ENCODE data around the gene NTRK1.

Gene NTRK1

DNA sequence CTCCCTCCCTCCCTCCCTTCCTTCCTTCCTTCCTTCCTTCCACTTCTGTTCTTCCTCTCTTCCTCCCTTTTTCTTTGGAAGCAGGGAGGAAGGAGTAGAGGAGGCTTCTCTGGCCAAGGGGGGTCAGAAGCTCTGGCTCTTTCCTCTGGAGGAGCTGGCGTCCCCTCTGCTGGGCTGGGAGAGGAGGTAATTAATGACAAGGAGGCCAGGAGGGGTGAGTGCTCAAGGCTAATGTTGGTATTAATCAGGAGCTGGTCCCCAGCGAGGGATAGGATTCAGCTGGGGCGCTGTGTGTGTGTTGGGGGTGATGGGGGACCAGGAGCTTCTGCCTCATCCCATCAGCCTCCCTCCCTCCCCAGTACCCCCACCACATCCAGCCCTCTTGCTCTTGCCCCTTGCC lies 26.7 kb downstream of the NTRK1 start:
- no peak for DNase-seq (ENCODE audit: extremely low read depth, low read depth)
- TF ChIP-seq, protein P1, sequence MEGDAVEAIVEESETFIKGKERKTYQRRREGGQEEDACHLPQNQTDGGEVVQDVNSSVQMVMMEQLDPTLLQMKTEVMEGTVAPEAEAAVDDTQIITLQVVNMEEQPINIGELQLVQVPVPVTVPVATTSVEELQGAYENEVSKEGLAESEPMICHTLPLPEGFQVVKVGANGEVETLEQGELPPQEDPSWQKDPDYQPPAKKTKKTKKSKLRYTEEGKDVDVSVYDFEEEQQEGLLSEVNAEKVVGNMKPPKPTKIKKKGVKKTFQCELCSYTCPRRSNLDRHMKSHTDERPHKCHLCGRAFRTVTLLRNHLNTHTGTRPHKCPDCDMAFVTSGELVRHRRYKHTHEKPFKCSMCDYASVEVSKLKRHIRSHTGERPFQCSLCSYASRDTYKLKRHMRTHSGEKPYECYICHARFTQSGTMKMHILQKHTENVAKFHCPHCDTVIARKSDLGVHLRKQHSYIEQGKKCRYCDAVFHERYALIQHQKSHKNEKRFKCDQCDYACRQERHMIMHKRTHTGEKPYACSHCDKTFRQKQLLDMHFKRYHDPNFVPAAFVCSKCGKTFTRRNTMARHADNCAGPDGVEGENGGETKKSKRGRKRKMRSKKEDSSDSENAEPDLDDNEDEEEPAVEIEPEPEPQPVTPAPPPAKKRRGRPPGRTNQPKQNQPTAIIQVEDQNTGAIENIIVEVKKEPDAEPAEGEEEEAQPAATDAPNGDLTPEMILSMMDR (IDR thresholded peaks at IDR 0.05; ENCODE audit: low read depth, low read length, missing control alignments): no peak
- no peak overlapping the region for H3K4me3 ChIP-seq (replicated peaks; ENCODE audit: low read depth, low read length)

DNA sequence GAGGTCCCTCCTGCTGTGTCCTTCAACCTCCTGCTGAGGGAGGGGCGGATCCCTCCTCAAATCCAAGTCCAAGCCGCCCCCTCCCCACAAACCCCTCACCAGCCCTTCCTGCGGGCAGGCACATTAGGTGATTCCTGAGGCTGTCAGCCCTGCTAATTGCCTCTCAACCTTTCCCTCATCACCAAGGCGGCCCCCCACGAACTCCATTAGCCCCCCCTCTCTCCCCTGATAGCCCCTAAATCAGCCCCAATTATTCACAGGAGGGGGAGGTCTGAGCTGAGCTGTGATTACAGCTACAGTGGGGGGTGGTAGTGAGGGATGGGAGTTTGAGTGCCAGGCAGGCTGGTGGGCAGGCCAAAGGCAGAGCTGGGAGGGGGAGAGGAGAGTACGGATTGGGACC lies 27.1 kb downstream of the NTRK1 start:
- no peak for DNase-seq (ENCODE audit: extremely low read depth, low read depth)
- TF ChIP-seq, protein P1 (IDR thresholded peaks at IDR 0.05; ENCODE audit: low read depth, low read length, missing control alignments): no peak
- H3K4me3 ChIP-seq (replicated peaks; ENCODE audit: low read depth, low read length): no peak overlapping the region

DNA sequence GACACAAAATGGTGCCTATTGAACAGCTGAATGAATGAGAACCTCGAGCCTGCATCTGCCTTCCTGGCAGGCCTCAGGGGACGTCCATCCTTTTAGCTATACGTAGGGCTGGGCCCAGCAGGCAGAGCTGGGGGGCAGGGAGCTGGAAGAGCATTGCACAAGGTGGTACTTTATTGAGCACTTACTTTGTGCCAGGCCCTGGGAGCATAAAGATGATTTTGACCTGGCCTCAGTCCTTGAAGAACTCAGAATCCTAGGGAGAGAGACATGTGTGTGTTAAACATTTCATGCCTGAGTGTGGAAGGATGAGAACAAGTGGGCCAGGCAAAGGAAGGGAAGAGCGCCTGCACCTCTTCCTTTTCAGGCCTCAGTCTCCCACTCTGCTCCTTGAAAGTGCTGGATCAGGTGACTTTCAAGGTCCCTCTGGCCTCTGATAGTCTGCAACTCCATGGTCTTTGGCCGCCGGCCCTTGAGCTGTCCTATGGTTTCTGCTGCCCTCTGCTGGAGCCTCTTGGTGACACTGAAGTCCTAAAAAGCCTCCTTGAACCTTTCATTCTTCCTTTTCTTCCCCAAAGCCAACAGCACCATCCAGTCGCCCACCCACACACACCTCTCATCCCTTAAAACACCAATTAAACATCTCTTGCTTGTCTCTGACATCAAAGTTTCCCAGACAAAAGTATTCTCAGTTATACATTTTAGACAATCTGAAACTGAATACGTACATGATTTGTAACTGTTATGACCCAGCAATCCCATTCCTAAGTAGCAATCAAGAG lies 29.3 kb downstream of the NTRK1 start:
- H3K4me3 ChIP-seq (replicated peaks; ENCODE audit: low read depth, low read length): no peak overlapping the region
- DNase-seq (ENCODE audit: extremely low read depth, low read depth): no peak
- TF ChIP-seq, protein P1 (IDR thresholded peaks at IDR 0.05; ENCODE audit: low read depth, low read length, missing control alignments): peak; percentile 86

GRCh38 chr1:156892190-156893047 lies 31.8 kb downstream of the NTRK1 start:
- no peak overlapping the region for H3K4me3 ChIP-seq (replicated peaks; ENCODE audit: low read depth, low read length)
- TF ChIP-seq, protein P1 (IDR thresholded peaks at IDR 0.05; ENCODE audit: low read depth, low read length, missing control alignments): peak; percentile 89
- no peak for DNase-seq (ENCODE audit: extremely low read depth, low read depth)

- TF ChIP-seq, protein P1 (IDR thresholded peaks at IDR 0.05; ENCODE audit: low read depth, low read length, missing control alignments): no peak
- peak within 1 kb of the TSS; percentile 53 for H3K4me3 ChIP-seq (replicated peaks; ENCODE audit: low read depth, low read length)
- DNase-seq (ENCODE audit: extremely low read depth, low read depth): no peak
Measured at GRCh38 chr1:156893048-156893953, 32.6 kb downstream of the NTRK1 start, which contains the start of gene PEAR1. TSS of gene PEAR1 (plus strand) at chr1:156893718. CDS start at chr1:156903927, 10,209 bp downstream.

- TF ChIP-seq, protein P1 (IDR thresholded peaks at IDR 0.05; ENCODE audit: low read depth, low read length, missing control alignments): no peak
- peak overlapping the region; percentile 53 for H3K4me3 ChIP-seq (replicated peaks; ENCODE audit: low read depth, low read length)
- no peak for DNase-seq (ENCODE audit: extremely low read depth, low read depth)
Measured at GRCh38 chr1:156894001-156894400, 33.3 kb downstream of the NTRK1 start.

All from HFF-Myc (cell line).